NCI-H345 (cell line): ENCODE results near the gene FOXK1.
A peak's percentile ranks its signal among the peaks of the same experiment; 100 is the strongest.
"Not testable (repeated sequence)": the region's sequence is repeated elsewhere in the genome, so short reads cannot be mapped to it uniquely, and the experiment has no call there.

Experiments
- DNase-seq: peaks from one replicate; lab custom pipeline; 2025; lab: John Stamatoyannopoulos, UW

Gene FOXK1

DNA sequence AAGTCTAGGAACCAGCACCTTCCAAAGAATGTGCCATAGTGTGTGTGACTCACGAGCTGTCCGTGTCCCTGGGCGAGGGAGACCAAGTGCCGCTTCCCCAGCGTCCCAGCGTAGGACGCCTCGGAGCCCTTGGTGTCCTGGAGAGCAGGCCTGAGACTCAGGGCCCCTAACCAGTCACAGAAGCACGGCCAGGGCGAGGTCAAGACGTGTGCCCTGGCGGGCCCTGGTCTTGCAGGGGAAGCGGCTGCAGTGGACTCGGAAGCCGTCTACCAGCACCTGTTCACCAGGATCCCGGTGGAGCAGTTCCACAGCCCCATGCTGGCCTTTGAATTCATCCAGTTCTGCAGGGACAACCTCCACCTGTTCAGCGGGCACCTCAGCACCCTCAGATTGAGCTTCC lies 103.9 kb downstream of the FOXK1 start:
- DNase-seq, result no peak

- no peak for DNase-seq
Observed at GRCh38 chr7:4787541-4787940, 105.4 kb downstream of the FOXK1 start.

DNA sequence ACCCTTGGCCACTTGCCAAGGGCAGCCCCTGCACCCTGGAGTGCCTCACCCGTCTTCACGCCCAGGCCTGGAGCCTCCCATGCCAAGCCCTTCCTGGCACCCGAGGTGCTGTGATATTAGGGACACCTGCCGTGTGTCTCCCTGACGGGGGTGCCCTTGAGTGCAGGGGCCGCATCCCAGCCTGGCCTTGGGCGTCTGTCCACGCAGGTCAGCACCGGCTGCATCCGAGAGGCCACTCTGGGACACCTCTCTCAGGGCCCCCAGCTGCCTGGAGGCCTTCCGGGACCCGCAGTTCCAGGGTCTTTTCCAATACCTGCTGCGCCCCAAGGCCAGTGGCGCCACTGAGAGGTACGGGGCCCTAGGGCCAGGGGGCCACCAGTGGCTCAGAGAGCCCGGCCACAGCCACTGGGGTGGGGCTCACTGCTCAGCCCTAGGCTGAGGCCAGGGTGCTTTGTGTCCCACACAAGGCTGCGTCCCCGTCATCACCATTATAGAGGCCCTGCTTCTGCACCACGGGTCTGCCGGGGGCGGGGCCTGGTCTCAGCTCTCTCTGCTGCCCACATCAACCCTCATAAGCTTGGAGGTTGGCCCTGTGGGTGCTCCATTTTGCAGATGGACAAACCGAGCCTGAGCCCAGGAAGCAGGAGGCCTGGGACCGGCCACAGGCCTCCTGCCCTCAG lies 106.0 kb downstream of the FOXK1 start:
- DNase-seq, result no peak

GRCh38 chr7:4788627-4789189 lies 106.6 kb downstream of the FOXK1 start:
- DNase-seq, result no peak

DNA sequence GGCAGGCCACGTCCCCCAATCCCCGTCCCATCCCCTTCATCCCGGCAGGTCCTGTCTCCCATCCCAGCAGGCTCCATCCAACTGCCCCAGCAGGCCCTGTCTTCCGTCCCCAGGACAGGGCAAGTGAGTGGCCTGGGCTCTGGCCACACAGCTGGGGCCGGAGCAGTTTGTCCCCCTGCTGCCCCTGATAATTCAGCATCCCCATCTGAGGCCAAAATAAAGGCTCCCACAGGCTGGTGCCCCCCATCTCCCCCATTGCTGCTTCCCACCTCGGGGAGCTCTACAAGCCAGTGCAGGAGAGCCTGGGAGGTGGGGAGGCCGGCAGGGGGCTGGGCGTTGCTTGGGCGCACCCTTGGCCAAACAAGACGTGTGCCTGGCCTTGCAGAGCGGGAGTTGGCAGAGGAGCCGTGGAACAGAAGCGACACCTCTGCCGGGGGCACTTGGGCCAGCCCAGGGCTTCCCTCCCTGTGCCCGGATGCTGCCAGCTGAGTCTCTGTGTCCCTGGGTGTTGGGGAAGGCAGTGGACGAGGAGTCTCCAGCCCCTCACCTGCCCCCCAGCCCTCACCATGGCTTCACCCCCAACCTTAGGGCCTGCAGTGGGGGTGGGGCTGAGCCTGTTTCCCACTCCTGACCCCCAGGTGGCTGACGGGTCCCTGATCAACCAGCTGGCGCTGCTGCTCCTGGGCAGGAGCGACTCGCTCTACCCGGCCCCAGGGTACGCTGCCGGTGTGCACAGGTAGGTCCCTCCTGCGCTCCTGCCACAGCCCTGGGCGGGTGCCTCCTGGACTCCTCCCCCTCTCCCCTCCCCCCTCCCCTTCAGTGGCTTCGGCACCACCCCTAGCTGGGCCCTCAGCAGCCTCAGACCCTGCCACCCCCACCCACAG lies 107.3 kb downstream of the FOXK1 start:
- no peak for DNase-seq

DNA sequence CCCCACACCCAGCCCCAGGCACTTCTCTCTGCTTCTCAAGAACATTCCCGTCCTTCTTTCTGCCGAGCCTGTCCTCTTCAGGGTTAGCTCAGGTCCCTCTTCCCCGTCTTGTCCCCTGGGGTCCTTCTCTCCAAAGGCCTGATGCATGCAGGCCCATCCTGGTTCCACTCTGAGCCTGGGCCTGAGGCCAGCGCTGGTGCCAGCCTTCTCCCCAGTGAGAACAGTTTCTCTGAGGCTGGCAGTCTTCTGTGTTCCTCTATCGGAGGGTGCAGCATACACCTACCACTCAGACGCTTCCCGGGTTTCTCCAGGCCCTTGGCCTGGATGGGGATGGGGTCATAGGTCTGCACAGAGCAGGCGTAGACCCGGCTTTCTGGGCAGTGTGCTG lies 108.0 kb downstream of the FOXK1 start:
- DNase-seq, result no peak

DNA sequence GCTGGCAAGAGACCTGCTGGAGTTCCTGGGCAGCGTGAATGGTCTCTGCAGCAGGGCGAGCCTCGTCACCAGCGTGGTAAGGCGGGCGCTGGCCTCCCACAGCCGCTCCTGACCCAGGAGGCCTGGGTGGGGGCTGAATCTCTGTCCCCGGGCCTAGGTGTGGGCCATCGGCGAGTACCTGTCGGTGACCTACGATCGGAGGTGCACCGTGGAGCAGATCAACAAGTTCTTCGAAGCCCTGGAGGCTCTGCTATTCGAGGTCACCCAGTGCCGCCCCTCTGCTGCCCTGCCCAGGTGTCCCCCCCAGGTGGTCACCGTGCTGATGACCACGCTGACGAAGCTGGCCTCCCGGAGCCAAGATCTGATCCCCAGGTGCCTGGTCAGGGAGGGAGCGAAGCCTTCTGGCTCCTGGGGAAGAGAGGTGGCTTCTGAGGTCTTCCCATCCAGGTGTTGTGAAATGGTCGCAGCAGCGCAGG lies 108.5 kb downstream of the FOXK1 start:
- DNase-seq, result no peak

DNA sequence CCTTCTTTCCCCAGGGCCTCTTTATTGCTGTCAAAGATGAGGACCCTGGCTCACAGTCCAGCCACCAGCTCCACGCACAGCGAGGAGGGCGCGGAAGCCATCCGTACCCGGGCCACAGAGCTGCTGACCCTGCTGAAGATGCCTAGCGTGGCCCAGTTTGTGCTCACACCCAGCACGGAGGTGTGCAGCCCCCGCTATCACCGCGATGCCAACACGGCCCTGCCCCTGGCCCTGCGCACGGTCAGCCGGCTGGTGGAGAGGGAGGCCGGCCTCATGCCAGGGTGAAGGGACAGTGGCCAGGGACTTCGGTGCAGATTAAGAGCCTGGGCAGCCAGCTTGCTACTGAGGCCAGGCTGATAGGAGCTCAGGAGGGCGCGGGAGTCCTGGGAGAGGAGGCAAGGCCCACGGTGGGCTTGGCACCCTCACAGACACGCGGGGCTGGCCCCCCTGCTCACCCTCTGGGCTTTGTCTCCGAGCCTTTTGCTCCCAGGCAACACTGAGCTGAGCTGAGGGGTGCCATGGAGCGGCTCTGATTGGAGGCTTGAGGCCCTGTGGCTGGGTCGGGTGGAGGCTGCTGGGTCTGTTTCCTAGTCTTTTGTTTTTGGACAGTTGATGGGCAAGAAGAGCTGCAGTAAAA lies 109.1 kb downstream of the FOXK1 start:
- DNase-seq, result no peak

GRCh38 chr7:4791738-4792536 lies 109.8 kb downstream of the FOXK1 start:
- DNase-seq, result peak; percentile 9

GRCh38 chr7:4792537-4793126 lies 110.5 kb downstream of the FOXK1 start:
- no peak for DNase-seq

GRCh38 chr7:4793385-4793993 lies 111.4 kb downstream of the FOXK1 start:
- not testable (repeated sequence) for DNase-seq

GRCh38 chr7:4794171-4794570 lies 112.1 kb downstream of the FOXK1 start:
- not testable (repeated sequence) for DNase-seq

GRCh38 chr7:4794591-4795350 lies 112.7 kb downstream of the FOXK1 start:
- DNase-seq, result no peak

DNA sequence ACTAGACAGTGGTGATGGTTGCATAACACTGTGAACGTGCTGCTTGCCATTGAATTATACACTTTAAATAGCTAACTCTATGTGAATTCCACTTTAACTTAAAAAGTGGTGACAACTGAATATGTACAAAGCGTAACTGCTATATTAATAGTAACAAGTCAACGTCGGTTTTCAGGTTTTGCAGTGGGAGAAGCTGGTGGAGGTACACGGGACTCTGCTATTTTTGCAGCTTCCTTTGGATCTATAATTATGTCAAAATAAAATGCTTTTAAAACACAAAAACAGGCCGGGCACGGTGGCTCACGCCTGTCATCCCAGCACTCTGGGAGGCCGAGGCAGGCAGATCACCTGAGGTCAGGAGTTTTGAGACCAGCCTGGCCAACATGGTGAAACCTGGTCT lies 114.4 kb downstream of the FOXK1 start:
- no peak for DNase-seq

- no peak for DNase-seq
Observed at GRCh38 chr7:4797858-4798705, 116.0 kb downstream of the FOXK1 start.

GRCh38 chr7:4798706-4799235 lies 116.7 kb downstream of the FOXK1 start:
- DNase-seq, result no peak

DNA sequence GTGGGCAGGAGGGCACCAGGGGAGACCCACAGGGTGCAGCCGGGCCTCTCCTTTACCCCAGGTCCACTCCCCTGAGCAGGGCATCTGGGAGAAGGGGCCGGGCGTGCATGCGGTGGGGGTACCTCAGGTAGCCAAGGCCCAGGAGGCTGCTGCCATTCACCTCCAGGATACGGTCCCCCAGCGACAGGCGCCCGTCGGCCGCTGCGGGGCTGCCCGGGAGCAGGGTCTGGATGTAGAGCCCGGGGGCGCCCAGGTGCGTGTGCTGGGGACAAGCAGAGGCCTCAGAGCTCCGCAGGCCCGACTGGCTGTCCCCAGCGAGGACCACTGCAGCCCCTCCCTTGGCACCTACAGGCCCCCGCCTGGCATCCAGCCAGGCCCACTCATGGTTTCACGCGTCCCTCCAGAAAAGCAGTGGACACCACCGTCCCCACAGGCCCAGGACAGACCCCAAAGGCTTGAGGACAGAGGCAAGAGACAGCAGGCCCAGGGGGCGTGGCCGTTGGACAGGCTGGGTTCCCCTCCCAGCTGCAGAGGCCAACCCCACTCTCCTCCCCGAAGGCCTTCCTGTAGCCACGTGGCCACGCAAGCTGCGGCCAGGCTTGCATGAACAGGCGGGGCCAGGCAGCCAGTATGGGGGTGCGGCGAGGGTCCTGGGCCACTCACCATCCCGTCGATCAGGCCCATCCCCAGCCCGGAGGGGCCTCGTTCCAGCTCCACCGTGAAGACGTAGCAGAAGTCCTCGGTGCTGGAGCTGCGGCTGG lies 117.6 kb downstream of the FOXK1 start:
- DNase-seq, result no peak

DNA sequence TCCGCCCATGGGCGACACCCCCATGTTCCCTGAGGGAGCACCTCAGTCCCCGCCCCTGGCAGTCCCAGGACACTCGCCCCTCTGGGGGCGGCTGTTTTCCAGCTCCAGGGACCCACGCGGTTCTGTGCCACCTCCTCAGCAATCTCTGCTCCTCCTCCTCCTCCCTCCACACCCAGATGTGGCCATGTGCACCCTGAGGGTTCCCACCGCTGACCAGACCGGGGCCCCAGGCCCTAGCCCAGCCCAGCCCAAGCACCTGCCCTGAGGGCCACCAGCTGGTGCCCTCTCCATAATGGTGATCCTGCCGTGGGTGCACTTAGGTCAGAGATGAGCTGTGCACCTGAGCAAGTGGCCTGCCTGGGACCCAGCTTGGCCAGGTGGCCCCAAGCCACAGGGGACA lies 118.4 kb downstream of the FOXK1 start:
- DNase-seq, result no peak
